Measurements from ENCODE around the gene NFKB1.
A peak's percentile ranks its signal among the peaks of the same experiment; 100 is the strongest.

DNA sequence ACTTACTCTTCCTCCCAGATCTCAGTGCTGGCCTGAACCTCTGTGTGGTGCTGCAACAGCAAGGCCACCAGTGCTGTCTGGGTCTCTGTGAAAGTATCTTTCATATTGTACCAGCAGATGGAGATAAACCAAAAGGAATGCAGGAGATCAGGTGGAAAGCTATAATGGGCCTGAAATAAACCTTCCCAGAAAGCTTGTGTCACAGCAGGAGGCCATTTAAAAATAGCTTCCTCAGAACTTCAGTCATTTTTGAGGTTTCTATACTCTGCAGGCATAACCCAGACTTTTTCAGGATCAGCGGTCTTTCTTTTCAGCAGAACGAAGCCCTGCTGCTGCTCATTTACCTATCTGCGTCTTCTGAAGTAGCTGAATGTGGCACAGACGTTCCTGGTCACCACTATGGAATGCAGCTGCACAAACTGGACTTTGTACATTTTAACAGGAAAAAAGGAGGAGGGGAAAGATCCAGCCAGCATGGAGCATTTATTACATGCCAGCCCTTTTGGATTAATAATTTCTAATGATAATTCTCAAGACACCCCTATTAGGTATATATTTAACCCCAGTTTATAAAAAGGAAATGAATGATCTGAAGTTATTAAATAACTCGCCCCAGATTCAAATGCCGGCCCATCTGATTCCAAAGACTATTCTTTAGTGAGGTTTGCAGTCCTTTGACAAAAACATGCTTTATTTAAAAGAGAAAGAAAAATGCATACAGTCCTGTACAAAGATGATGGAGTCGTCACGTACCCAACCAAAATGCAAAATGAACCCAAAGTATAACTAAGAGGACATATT, 119.7 kb downstream of the NFKB1 start:
- TF ChIP-seq, protein P1, sequence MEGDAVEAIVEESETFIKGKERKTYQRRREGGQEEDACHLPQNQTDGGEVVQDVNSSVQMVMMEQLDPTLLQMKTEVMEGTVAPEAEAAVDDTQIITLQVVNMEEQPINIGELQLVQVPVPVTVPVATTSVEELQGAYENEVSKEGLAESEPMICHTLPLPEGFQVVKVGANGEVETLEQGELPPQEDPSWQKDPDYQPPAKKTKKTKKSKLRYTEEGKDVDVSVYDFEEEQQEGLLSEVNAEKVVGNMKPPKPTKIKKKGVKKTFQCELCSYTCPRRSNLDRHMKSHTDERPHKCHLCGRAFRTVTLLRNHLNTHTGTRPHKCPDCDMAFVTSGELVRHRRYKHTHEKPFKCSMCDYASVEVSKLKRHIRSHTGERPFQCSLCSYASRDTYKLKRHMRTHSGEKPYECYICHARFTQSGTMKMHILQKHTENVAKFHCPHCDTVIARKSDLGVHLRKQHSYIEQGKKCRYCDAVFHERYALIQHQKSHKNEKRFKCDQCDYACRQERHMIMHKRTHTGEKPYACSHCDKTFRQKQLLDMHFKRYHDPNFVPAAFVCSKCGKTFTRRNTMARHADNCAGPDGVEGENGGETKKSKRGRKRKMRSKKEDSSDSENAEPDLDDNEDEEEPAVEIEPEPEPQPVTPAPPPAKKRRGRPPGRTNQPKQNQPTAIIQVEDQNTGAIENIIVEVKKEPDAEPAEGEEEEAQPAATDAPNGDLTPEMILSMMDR (IDR thresholded peaks at IDR 0.05) = peak; percentile 38 to 90 (median 80)
- TF ChIP-seq POLR2A (IDR thresholded peaks at IDR 0.05) = peak in 1 of 2 donors; percentile 6

Measured in adrenal gland (tissue), 5 donors.